CD1c-positive myeloid dendritic cell (primary cell): Measurements from ENCODE around the gene BRF1.
"Not testable (repeated sequence)": the region's sequence is repeated elsewhere in the genome, so short reads cannot be mapped to it uniquely, and the experiment has no call there.

ENCODE experiments used
- DNase-seq: peaks from one replicate; pipeline ENCODE4 v3.0.0-alpha.2; 2016; ENCODE audit errors: extremely low spot score

Gene BRF1

GRCh38 chr14:105290621-105291346 is 10.0 kb downstream of the BRF1 start:
- DNase-seq, result peak; percentile 31

- not testable (repeated sequence) for DNase-seq
Measured at GRCh38 chr14:105288936-105289335, 11.9 kb downstream of the BRF1 start.

GRCh38 chr14:105287249-105288102 is 13.3 kb downstream of the BRF1 start:
- no peak for DNase-seq

GRCh38 chr14:105286759-105287144 is 14.0 kb downstream of the BRF1 start:
- DNase-seq, result no peak

GRCh38 chr14:105285174-105285573 is 15.6 kb downstream of the BRF1 start:
- no peak for DNase-seq

- DNase-seq, result no peak
Measured at GRCh38 chr14:105283899-105284298, 16.9 kb downstream of the BRF1 start.

- no peak for DNase-seq
Measured at GRCh38 chr14:105283028-105283427, 17.8 kb downstream of the BRF1 start.

- DNase-seq, result no peak
Measured at GRCh38 chr14:105282098-105282725, 18.6 kb downstream of the BRF1 start.

- peak; percentile 23 for DNase-seq
Measured at GRCh38 chr14:105281371-105282097, 19.3 kb downstream of the BRF1 start.

- DNase-seq, result no peak
Measured at GRCh38 chr14:105280525-105280924, 20.3 kb downstream of the BRF1 start.

GRCh38 chr14:105279642-105280361 is 21.0 kb downstream of the BRF1 start:
- no peak for DNase-seq

GRCh38 chr14:105277448-105277847 is 23.4 kb downstream of the BRF1 start:
- DNase-seq, result not testable (repeated sequence)

GRCh38 chr14:105275267-105275946 is 25.4 kb downstream of the BRF1 start:
- DNase-seq, result no peak

GRCh38 chr14:105274637-105275036 is 26.2 kb downstream of the BRF1 start:
- no peak for DNase-seq

GRCh38 chr14:105273062-105273461 is 27.7 kb downstream of the BRF1 start:
- no peak for DNase-seq

- no peak for DNase-seq
Measured at GRCh38 chr14:105272623-105273022, 28.2 kb downstream of the BRF1 start.

GRCh38 chr14:105271224-105271890 is 29.4 kb downstream of the BRF1 start:
- no peak for DNase-seq

- no peak for DNase-seq
Measured at GRCh38 chr14:105269405-105269804, 31.4 kb downstream of the BRF1 start.

GRCh38 chr14:105268736-105269354 is 32.0 kb downstream of the BRF1 start:
- DNase-seq, result no peak
